H9 (cell line): ENCODE data around the gene ALKBH5. TPM values are rescaled to one million over a fixed set of nuclear protein-coding genes. Genes with fewer than 3 reads are reported as not detected.

Experiments used
- DNase-seq: peaks from one replicate; pipeline ENCODE4 v3.0.0-alpha.2; 2017
- H2AFZ ChIP-seq: one replicate; pipeline ENCODE4 v1.6.1; 2013; ENCODE audit warnings: mild to moderate bottlenecking, low read length, control low read depth, moderate library complexity
- H2AK5ac ChIP-seq: 2 replicates; pipeline ENCODE4 v1.6.1; 2013; ENCODE audit warnings: low read length, control low read depth, mixed read lengths; ENCODE audit not compliant: insufficient read length
- H2BK120ac ChIP-seq: one replicate; pipeline ENCODE4 v1.6.1; 2013; ENCODE audit warnings: low read depth, mild to moderate bottlenecking, low read length, control low read depth, inconsistent platforms; ENCODE audit not compliant: poor library complexity, severe bottlenecking
- H2BK12ac ChIP-seq: 2 replicates; pipeline ENCODE4 v1.6.1; 2013; ENCODE audit warnings: low read length, control low read depth, mixed read lengths, low read depth; ENCODE audit not compliant: insufficient read length
- H2BK15ac ChIP-seq: 2 replicates; pipeline ENCODE4 v1.6.1; 2013; ENCODE audit warnings: low read depth, low read length, control low read depth
- H2BK20ac ChIP-seq: one replicate; pipeline ENCODE4 v1.6.1; 2013; ENCODE audit warnings: low read depth, mild to moderate bottlenecking, low read length, control low read depth, inconsistent platforms; ENCODE audit not compliant: poor library complexity, severe bottlenecking
- H2BK5ac ChIP-seq: 2 replicates; pipeline ENCODE4 v1.6.1; 2013; ENCODE audit warnings: low read length, control low read depth, mixed read lengths; ENCODE audit not compliant: insufficient read length
- H3K14ac ChIP-seq: 2 replicates; pipeline ENCODE4 v1.6.1; 2013; ENCODE audit warnings: low read length, control low read depth; ENCODE audit not compliant: insufficient read depth
- H3K18ac ChIP-seq: 2 replicates; pipeline ENCODE4 v1.6.1; 2013; ENCODE audit warnings: low read depth, mild to moderate bottlenecking, mixed read lengths, low read length, control low read depth; ENCODE audit not compliant: insufficient read length
- H3K23ac ChIP-seq: 2 replicates; pipeline ENCODE4 v1.6.1; 2013; ENCODE audit warnings: low read length, control low read depth, mixed read lengths, low read depth; ENCODE audit not compliant: insufficient read length
- H3K23me2 ChIP-seq: 2 replicates; pipeline ENCODE4 v1.6.1; 2013; ENCODE audit warnings: low read depth, mild to moderate bottlenecking, mixed read lengths, low read length, control low read depth; ENCODE audit not compliant: insufficient read length, poor library complexity, severe bottlenecking
- H3K27ac ChIP-seq: 2 replicates; pipeline ENCODE4 v1.5.1; 2013; ENCODE audit warnings: low read length, control low read depth, mixed read lengths, low read depth; ENCODE audit not compliant: insufficient read length
- H3K27me3 ChIP-seq: 2 replicates; pipeline ENCODE4 v1.6.1; 2013; ENCODE audit warnings: low read length, control low read depth, inconsistent platforms; ENCODE audit not compliant: insufficient read depth
- H3K4ac ChIP-seq: 2 replicates; pipeline ENCODE4 v1.6.1; 2013; ENCODE audit warnings: low read depth, mild to moderate bottlenecking, control low read depth, inconsistent platforms, low read length, moderate library complexity
- H3K4me1 ChIP-seq: 2 replicates; pipeline ENCODE4 v1.6.1; 2013; ENCODE audit warnings: low read length, control low read depth, inconsistent platforms; ENCODE audit not compliant: insufficient read depth
- H3K4me2 ChIP-seq: 2 replicates; pipeline ENCODE4 v1.6.1; 2013; ENCODE audit warnings: low read length, control low read depth, mixed read lengths; ENCODE audit not compliant: insufficient read length, insufficient read depth
- H3K56ac ChIP-seq: 2 replicates; pipeline ENCODE4 v1.6.1; 2013; ENCODE audit warnings: low read depth, mild to moderate bottlenecking, mixed read lengths, low read length, control low read depth; ENCODE audit not compliant: insufficient read length
- H3K79me1 ChIP-seq: 2 replicates; pipeline ENCODE4 v1.6.1; 2013; ENCODE audit warnings: low read depth, mild to moderate bottlenecking, moderate library complexity, low read length, control low read depth, inconsistent platforms; ENCODE audit not compliant: insufficient read depth, poor library complexity, severe bottlenecking
- H3K79me2 ChIP-seq: 2 replicates; pipeline ENCODE4 v1.6.1; 2013; ENCODE audit warnings: low read length, control low read depth, inconsistent platforms; ENCODE audit not compliant: insufficient read depth
- H3K9ac ChIP-seq: 2 replicates; pipeline ENCODE4 v1.6.1; 2013; ENCODE audit warnings: low read length, control low read depth, mixed read lengths; ENCODE audit not compliant: insufficient read length; ENCODE audit errors: extremely low read depth
- H3K9me3 ChIP-seq: one replicate; pipeline ENCODE4 v1.6.1; 2013; ENCODE audit warnings: low read depth, low read length, inconsistent platforms; ENCODE audit not compliant: control insufficient read depth
- H3T11ph ChIP-seq: one replicate; pipeline ENCODE4 v1.6.1; 2013; ENCODE audit warnings: mild to moderate bottlenecking, low read length, control low read depth, inconsistent platforms
- H4K20me1 ChIP-seq: one replicate; pipeline ENCODE4 v1.6.1; 2013; ENCODE audit not compliant: control insufficient read depth, insufficient read length, insufficient read depth
- H4K5ac ChIP-seq: 2 replicates; pipeline ENCODE4 v1.6.1; 2013; ENCODE audit warnings: low read depth, mild to moderate bottlenecking, mixed read lengths, low read length, control low read depth; ENCODE audit not compliant: insufficient read length
- H4K8ac ChIP-seq: replicated peaks from 2 replicates; pipeline ENCODE4 v1.6.1; 2013; ENCODE audit warnings: low read length, control low read depth, mixed read lengths, low read depth; ENCODE audit not compliant: insufficient read length
- H4K91ac ChIP-seq: 2 replicates; pipeline ENCODE4 v1.6.1; 2013; ENCODE audit warnings: low read depth, mild to moderate bottlenecking, moderate library complexity, mixed read lengths, low read length, control low read depth; ENCODE audit not compliant: insufficient read length
- H3K27ac Mint-ChIP-seq, 3 experiments: 2 replicates in 2 of 3; 3 replicates in 1 of 3; pipeline ENCODE4 v1.8.0; 2020 to 2021; ENCODE audit warnings: mixed read lengths in 3 of 3, mild to moderate bottlenecking in 1 of 3, moderate library complexity in 1 of 3
- H3K27me3 Mint-ChIP-seq: 2 replicates; pipeline ENCODE4 v1.8.0; 2021; ENCODE audit warnings: low read depth, mild to moderate bottlenecking, moderate library complexity, mixed read lengths
- H3K36me3 Mint-ChIP-seq, 3 experiments: 2 replicates in 2 of 3; 3 replicates in 1 of 3; pipeline ENCODE4 v1.8.0; 2020 to 2021; ENCODE audit warnings: low read depth in 3 of 3, mixed read lengths in 3 of 3; ENCODE audit not compliant: insufficient read depth in 1 of 3
- H3K4me1 Mint-ChIP-seq, 2 experiments: 2 replicates each; pipeline ENCODE4 v1.8.0; 2020; ENCODE audit warnings: mixed read lengths in 2 of 2
- H3K4me3 Mint-ChIP-seq, 2 experiments: 2 replicates in 1 of 2; 3 replicates in 1 of 2; pipeline ENCODE4 v1.8.0; 2020 to 2021; ENCODE audit warnings: mild to moderate bottlenecking in 2 of 2, mixed read lengths in 2 of 2, moderate library complexity in 1 of 2
- H3K9me3 Mint-ChIP-seq, 2 experiments: 2 replicates in 1 of 2; 3 replicates in 1 of 2; pipeline ENCODE4 v1.8.0; 2020; ENCODE audit warnings: mild to moderate bottlenecking in 2 of 2, mixed read lengths in 2 of 2, moderate library complexity in 1 of 2
- WGBS: extraction: QIAGEN DNeasy Blood & Tissue Kit; methylation state at CpG from one replicate; pipeline ENCODE4 v1.1.7; 2013; ENCODE audit warnings: missing lambda C conversion rate, low lambda C conversion rate, mixed read lengths; ENCODE audit not compliant: insufficient read length; ENCODE audit errors: extremely low coverage; 5-methylcytosine and 5-hydroxymethylcytosine counted together
- total RNA-seq: library from RNA; stranded (reverse); gene quantifications from 2 replicates; pipeline ENCODE4 v1.2.1, GENCODE V29; 2021
- TF ChIP-seq, protein P1 (sequence below): fragments of 200-600 bp; sonication (generic); conservative IDR thresholded peaks from 3 replicates; pipeline ENCODE4 v1.8.0; 2021; ENCODE audit warnings: antibody characterized with exemption, mild to moderate bottlenecking

The ALKBH5 gene
- total RNA-seq, 1 experiment from 2014 or later: 89.8 TPM

DNA sequence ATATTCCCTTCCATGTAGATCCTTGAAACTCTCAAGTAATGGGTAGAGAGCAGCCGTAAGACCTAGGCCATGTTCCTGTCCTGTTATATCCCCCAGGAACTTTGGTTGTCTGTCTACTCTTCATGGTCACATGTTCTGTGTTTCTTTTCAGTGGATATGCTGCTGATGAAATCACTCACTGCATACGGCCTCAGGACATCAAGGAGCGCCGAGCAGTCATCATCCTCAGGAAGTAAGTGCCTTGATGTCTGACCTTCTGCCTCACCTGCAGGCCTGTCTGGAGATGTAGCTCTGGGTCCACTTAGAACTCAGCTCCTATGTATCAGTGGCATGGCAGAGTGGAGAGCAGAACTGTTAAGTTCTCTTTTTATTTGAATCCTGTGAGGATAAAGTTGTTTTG, 11.2 kb downstream of the ALKBH5 start:
- no peaks in the 10 kb centered on the region for H3K9me3 Mint-ChIP-seq
- H3K79me1 ChIP-seq: peaks cover 10% of the 10 kb centered on the region
- TF ChIP-seq, protein P1, sequence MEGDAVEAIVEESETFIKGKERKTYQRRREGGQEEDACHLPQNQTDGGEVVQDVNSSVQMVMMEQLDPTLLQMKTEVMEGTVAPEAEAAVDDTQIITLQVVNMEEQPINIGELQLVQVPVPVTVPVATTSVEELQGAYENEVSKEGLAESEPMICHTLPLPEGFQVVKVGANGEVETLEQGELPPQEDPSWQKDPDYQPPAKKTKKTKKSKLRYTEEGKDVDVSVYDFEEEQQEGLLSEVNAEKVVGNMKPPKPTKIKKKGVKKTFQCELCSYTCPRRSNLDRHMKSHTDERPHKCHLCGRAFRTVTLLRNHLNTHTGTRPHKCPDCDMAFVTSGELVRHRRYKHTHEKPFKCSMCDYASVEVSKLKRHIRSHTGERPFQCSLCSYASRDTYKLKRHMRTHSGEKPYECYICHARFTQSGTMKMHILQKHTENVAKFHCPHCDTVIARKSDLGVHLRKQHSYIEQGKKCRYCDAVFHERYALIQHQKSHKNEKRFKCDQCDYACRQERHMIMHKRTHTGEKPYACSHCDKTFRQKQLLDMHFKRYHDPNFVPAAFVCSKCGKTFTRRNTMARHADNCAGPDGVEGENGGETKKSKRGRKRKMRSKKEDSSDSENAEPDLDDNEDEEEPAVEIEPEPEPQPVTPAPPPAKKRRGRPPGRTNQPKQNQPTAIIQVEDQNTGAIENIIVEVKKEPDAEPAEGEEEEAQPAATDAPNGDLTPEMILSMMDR: no peak
- H2BK5ac ChIP-seq: no peak overlapping the region
- no peak for DNase-seq
- no peaks in the 10 kb centered on the region for H3K23me2 ChIP-seq
- no peak overlapping the region for H3T11ph ChIP-seq
- H3K27me3 Mint-ChIP-seq: no peaks in the 10 kb centered on the region
- no peak overlapping the region for H3K27ac ChIP-seq
- no peak overlapping the region for H3K14ac ChIP-seq
- peaks cover 21% of the 10 kb centered on the region; the same call in 1 of the 2 replicates for H3K79me2 ChIP-seq
- H3K4me2 ChIP-seq: no peak overlapping the region
- H2AFZ ChIP-seq: no peak overlapping the region
- peaks cover 2 to 5% of the 10 kb centered on the region in 2 experiments; a peak in 3 of 4 replicates for H3K4me1 Mint-ChIP-seq
- H3K9ac ChIP-seq: no peak overlapping the region
- no peak overlapping the region for H3K4ac ChIP-seq
- H3K27ac Mint-ChIP-seq: no peak overlapping the region; a peak in 1 of 7 replicates
- H2BK15ac ChIP-seq: no peak overlapping the region
- peaks cover 29 to 74% (median 51%) of the 10 kb centered on the region in 3 experiments for H3K36me3 Mint-ChIP-seq
- no peak overlapping the region for H2AK5ac ChIP-seq
- no peak overlapping the region for H4K8ac ChIP-seq
- no peak overlapping the region for H4K5ac ChIP-seq
- H3K56ac ChIP-seq: no peak overlapping the region
- no CpG with 5 or more reads among the region's 4 CpGs for WGBS
- no peak overlapping the region for H3K4me3 Mint-ChIP-seq
- H4K20me1 ChIP-seq: no peaks in the 10 kb centered on the region
- no peak overlapping the region for H4K91ac ChIP-seq
- H2BK120ac ChIP-seq: no peak overlapping the region
- H3K23ac ChIP-seq: no peak overlapping the region
- no peaks in the 10 kb centered on the region for H3K27me3 ChIP-seq
- no peak overlapping the region for H3K18ac ChIP-seq
- H2BK12ac ChIP-seq: no peak overlapping the region
- no peaks in the 10 kb centered on the region for H3K9me3 ChIP-seq
- no peaks in the 10 kb centered on the region for H3K4me1 ChIP-seq
- H2BK20ac ChIP-seq: no peak overlapping the region
